IPS-18c (cell line): Measurements from ENCODE around the gene DNAJC30.
"Not testable (repeated sequence)": the region's sequence is repeated elsewhere in the genome, so short reads cannot be mapped to it uniquely, and the experiment has no call there.

Experiments used
- H3K4me3 ChIP-seq: 2 replicates; pipeline ENCODE4 v1.7.0; 2013; ENCODE audit warnings: low read depth, mild to moderate bottlenecking, low read length, moderate library complexity; ENCODE audit not compliant: insufficient read depth
- H3K9me3 ChIP-seq: one replicate; pipeline ENCODE4 v1.6.1; 2013; ENCODE audit warnings: mild to moderate bottlenecking, low read length, moderate library complexity; ENCODE audit not compliant: control insufficient read depth, insufficient read depth

DNAJC30 gene

DNA sequence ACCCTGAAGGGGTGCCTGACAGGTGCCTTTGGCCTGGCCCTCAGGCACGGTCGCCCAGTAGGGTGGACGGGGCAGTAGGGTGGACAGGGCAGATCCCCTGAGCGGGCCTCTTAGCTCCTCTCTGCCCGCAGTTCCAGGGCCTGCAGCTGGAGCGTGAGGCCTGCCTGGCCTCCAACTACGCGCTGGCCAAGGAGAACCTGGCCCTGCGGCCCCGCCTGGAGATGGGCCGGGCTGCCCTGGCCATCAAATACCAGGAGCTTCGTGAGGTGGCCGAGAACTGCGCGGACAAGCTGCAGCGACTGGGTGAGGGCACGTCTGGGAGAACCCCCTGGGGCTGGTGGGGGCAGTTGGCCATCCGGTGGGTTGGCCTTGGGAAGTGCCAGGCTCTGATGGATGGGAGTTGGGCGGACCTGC is 14.0 kb downstream of the DNAJC30 start:
- no peaks in the 10 kb centered on the region for H3K9me3 ChIP-seq
- H3K4me3 ChIP-seq: no peak overlapping the region; the same call in 1 of the 2 replicates

DNA sequence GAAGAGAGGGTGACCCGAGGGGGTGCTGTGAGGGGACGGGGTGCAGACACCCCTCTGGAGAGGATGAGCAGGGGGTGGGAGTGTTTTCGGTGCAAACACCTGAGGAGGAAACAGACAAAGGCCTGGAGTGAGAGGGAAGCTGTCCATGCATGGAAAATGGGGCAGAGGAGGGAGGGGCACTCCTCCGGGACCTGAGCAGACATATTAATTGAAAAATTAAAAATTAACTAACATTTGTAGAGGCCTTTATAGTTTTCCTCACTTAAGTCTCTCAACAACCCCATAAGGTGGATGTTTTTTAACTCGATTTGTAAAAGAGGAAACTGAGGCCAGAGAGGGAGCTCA is 14.4 kb downstream of the DNAJC30 start:
- Histone ChIP-seq H3K9me3 (no peaks in the 10 kb centered on the region), H3K4me3 (peak overlapping the region; percentile 57; the same call in 1 of the 2 replicates)

DNA sequence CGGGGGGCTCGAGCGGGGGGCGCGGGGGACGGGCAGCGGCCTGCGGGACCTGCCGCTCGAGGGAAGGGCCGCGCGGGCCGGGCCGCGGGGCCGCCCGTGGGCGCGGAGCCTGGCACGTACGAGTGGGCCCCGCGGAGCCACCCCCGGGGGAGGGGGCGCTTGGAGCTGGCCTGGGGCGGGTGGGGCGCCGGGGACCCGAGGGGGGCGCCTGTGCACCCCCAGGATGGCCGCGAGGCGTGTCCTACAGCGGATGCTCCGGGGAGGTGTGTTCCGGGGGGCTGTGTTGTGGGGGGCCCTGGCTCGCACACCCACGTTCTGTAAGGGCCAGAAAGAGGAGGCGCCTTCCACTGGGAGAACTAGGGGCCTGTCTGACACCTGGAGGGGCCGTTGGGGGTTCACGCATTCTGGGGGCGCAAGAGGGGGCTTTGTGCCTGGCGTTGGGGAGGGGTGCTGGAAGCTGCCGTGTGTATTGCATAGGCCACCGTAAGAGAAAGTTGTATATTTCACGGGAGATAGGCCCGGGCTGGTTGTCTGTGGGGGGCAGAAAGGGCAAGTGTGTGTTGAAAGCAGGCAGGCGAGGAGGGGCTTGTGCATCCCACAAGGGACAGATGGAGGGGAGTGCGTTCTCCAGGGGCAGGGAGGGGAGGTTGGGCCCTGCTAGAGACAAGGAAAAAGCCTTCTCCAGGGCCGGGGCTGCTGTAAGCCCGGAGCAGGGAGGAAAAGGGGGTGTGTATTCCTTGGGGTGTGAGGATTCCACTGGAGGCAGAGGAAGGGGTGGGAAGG is 15.0 kb downstream of the DNAJC30 start:
- Histone ChIP-seq H3K9me3 (no peaks in the 10 kb centered on the region), H3K4me3 (peak overlapping the region; percentile 57)

DNA sequence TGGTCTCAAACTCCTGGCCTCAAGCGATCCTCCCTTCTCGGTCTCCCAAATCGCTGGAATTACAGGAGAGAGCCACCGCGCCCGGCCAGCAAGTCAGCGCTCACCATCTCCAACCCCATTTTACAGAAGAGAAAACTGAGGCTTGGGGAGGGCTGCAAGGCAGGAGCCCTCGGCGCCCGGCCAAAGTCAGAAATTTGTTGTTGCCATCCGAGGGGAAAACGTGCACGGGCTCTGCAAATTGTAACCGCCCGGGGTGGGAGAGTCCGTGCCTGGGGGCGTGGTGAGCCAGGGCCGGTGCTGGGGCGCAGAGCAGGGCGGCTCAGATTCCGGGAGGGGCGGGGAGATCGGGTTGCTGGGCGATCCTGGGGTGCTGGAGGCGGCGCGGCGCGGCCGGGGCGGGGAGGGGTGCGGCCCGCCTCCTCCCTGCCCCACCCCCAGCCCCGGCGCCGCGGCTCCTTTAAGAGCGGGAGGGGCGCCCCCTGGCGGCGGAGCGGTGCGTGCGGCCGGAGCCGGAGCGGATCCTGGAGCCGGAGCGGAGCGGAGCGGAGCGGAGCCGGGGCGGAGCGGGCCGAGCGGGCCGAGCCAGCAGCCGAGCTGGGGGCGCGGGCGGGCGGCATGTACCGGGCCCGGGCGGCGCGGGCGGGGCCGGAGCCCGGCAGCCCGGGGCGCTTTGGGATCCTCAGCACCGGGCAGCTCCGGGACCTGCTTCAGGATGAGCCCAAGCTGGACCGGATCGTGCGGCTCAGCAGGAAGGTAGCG is 15.7 kb downstream of the DNAJC30 start, which contains the start of gene VPS37D:
VPS37D (plus strand) TSS at position 488 of the 759 bp plus-strand sequence; CDS start at position 616, 128 bp downstream.
- Histone ChIP-seq H3K4me3 (peak within 1 kb of the TSS; percentile 57), H3K9me3 (no peaks in the 10 kb centered on the region)

DNA sequence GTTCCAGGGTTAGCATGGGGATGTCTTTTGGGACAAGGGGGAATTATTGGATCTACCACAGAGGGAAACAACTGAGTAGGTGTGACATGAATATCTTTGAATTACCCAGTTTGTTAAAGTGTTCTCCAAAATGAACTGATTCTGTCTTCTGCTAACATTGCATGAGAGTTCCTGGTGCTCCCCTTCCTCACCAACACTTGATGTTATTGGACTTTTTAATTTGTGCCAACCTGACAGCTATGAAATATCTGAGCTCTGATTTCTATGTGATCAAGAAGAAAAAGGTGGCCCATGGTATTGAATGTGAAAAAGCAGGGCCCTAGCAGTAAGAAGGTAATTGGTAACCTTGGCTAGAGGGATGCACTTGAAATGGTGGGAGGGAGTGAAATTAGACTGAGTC is 20.2 kb downstream of the DNAJC30 start:
- no peak overlapping the region for H3K4me3 ChIP-seq

DNA sequence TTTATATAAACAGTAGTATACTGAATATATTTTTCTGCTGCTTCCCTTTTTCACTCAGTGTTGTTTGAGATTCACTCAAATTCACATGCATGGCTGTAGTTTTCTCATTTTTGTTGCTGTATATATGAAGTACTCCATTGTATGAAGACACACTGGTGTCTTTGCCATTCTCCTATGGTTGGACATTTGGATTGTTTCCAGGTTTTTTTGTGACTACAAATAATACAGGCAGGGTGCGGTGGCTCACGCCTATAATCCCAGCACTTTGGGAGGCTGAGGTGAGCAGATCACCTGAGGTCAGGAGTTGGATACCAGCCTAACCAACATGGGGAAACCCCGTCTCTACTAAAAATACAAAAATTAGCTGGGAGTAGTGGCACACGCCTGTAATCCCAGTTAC is 22.7 kb downstream of the DNAJC30 start:
- H3K9me3 ChIP-seq, H3K4me3 ChIP-seq: not testable (repeated sequence)

More for the DNA sequence above, 20.2 kb downstream of the DNAJC30 start:
- no peaks in the 10 kb centered on the region for H3K9me3 ChIP-seq

DNA sequence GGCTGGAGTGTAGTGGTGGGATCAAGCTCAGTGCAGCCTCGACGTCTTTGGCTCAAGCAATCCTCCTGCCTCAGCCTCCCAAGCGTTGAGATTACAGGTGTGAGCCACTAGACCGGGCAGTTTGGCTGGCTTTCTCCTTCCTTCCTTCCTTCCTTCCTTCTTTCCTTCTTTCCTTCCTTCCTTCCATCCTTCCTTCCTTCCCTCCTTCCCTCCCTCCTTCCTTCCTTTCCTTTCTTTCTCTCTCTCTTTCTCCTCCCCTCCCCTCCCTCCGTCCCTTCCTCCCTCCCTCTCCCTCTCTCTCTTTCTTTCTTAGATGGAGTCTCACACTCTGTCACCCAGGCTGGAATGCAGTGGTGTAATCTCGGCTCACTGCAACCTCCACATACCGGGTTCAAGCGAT is 23.3 kb downstream of the DNAJC30 start:
- Histone ChIP-seq H3K9me3 (no peaks in the 10 kb centered on the region), H3K4me3 (no peak overlapping the region)

DNA sequence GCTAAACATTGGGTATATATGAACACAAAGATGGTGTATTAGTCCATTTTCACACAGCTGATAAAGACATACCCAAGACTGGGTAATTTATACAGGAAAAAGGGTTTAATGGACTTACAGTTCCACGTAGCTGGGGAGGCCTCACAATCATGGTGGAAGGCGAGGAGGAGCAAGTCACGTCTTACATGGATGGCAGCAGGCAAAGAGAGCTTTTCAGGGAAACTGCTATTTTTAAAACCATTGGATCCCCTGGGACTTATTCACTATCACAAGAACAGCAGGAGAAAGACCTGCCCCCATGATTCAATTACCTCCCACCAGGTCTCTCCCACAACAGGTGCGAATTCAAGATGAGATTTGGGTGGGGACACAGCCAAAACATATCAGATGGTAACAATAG is 27.9 kb downstream of the DNAJC30 start:
- H3K9me3 ChIP-seq, H3K4me3 ChIP-seq: not testable (repeated sequence)

DNA sequence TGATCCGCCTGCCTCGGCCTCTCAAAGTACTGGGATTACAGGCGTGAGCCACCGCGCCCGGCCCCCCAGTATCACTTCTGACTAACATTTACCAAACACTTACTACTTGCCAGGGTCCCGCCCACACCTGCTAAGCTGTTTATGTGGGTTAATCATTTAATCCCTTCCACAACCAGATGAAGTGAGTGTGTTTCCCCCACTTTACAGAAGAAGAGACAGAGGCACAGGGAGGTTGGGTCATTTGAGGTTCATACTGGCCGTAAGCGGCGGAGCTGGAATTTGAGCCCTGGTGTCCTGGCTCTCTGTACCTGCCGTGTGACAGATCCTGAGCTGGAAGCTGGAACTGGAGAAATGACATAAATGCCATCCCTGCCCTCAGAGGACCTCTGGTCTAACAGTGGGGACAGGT is 30.7 kb downstream of the DNAJC30 start:
- Histone ChIP-seq H3K9me3 (no peaks in the 10 kb centered on the region), H3K4me3 (no peak overlapping the region)

DNA sequence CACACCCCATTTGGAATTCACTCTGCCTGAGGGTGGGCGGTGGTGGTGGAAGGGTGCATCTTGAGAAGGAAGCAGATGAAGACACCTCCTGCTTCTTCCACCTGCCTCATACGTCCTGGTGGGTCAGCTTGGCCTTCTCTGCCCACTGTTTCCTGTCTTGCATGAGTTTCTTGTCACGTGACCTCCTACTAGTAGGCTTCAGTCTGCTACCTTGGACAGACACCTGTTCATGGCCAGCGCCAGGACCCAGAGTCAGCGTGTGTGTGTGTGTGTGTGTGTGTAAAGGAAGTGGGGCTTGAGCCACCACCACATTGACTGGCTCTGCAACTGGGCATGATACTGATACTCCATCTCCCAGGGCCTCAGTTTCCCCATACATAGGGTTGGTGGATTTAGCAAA is 32.7 kb downstream of the DNAJC30 start:
- Histone ChIP-seq H3K4me3 (no peak overlapping the region), H3K9me3 (no peaks in the 10 kb centered on the region)

DNA sequence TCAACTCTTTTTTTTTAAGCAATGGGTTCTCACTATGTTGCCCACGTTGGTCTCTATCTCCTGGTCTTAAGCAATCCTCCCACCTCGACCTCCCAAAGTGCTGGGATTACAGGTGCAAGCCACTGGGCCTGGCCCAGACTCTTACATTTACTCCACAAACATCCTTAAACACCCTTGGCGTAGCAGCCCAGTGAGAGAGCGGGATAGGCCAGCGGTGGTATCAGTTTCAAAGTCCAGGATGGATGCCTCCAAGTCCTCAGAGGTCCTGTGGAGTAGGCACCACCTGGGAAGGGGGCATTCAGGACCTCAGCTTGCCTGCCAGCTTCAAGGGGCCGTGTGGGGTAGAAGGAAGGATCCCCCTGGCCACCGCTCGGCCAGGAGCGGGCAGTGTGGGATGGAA is 33.7 kb downstream of the DNAJC30 start:
- Histone ChIP-seq H3K9me3 (no peaks in the 10 kb centered on the region), H3K4me3 (no peak overlapping the region)

DNA sequence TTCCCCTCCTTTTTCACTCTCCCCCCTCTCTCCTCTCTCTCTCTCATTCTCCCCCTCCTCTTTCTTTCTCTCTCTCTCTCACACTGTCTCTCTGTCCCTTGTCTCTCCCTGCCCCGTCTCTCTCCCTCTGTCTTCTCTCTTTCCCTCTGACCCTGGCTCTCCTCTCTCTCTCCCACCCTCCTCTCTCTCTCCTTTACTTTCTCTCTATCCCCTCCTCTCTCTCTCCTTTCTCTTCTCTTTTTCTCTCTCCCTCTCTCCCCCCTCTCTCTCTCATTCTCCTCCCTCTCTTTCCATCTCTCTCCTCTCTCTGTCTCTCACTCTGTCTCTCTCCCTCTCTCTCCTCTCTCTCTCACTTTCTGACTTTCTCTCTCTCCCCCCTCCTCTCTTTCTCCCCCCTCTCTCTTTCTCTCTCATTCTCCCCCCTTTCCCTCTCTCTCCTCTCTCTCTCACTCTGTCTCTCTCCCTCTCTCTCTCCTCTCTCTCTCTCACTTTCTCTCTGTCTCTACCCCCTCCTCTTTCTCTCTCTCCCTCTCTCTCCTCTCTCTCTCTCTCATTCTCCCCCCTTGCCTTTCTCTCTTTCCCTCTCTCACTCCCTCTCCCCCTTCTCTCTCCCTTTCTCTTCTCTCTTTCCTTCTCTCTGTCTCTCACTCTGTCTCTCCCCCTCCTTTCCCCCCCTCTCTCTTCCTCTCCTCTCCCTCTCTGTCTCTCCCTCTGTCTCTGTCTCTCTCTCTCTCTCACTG is 34.5 kb downstream of the DNAJC30 start:
- no peak overlapping the region for H3K4me3 ChIP-seq
- H3K9me3 ChIP-seq: no peaks in the 10 kb centered on the region

DNA sequence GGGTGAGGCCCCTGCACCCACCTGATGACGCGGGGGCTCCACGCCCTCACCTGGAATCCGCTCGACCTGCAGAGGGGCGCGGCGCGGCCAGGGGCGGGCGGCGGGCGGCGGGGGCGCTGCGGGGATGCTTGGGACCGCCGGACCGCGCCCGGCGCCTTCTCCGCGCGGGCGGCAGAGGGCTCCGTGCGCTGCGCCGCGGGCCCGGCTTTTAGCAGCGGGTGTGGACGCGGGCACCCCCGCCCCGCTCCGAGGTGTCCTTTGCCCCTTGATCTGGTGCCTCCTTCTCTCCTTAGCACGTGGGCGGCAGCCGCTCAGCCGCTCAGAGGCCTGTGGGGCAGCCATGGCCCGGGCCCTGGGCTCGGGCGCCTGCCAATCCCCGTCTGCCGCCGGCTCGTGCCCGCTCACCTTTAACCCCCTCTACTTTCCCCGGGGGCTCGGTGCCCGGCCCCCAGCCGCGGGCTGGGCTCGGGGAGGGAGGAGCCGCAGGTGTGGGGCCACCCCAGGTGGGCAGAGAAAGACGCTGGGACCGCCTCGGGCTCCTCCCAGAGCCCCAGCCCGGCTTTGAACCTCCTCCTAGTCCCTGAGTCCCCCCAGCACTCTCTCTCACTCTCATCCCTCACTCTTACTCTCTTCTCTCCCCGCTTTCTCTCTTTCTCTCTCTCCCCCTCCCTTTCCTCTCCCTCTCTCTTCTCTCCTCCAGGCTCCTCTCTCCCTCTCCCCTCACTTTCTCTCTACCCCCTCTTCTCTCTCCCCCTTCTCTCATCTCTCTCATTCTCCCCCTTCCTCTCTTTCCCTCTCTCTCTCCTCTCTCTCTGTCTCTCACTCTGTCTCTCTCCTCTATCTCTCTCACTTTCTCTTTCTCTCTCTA is 35.3 kb downstream of the DNAJC30 start:
- Histone ChIP-seq H3K9me3 (no peaks in the 10 kb centered on the region), H3K4me3 (peak overlapping the region; percentile 68)

DNA sequence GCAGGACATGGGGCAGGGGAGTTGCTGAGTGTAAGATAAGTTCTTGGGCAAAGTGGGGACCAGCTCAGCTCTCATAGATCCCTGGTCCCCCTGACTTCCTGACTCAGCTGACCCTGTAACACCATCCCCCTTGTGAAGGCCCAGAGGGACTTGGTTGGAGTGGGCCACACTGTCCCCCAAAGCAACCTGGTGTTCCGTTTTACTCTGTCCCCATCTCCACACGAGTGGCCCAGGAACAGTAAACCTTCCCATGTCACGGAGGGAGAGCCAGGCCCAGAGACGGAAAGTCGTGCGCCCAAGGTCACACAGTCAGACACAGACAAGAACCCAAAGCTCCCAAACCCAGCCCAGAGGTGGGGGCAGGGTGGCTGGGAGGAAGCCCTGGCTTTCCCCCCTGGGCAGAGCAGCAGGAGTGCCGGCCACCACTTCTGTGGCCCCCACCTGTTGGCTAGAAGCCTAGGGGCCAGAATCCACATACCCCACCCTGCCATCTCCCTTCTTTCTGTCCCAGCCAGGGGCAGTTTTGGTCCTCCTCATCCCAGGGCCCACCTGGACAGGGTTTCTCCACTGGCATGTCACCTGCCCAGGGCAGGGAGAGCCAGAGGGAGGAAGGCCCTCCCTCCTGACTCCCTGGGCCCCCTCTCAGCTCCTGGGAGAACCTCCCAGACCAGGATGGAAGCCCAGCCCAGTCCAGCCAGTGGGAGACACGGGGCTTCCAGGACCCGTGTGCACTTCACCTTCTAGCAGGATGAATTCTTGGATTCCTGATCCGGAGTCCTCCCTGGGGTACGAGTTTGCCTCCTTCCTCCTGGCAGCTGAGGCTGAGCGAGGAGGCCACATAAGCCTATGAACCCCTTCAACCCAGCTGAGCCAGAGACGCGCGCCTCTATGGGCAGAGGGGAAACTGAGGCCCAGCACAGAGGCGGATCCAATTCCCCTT is 36.2 kb downstream of the DNAJC30 start:
- peak overlapping the region; percentile 68; the same call in 1 of the 2 replicates for H3K4me3 ChIP-seq
- H3K9me3 ChIP-seq: no peaks in the 10 kb centered on the region

DNA sequence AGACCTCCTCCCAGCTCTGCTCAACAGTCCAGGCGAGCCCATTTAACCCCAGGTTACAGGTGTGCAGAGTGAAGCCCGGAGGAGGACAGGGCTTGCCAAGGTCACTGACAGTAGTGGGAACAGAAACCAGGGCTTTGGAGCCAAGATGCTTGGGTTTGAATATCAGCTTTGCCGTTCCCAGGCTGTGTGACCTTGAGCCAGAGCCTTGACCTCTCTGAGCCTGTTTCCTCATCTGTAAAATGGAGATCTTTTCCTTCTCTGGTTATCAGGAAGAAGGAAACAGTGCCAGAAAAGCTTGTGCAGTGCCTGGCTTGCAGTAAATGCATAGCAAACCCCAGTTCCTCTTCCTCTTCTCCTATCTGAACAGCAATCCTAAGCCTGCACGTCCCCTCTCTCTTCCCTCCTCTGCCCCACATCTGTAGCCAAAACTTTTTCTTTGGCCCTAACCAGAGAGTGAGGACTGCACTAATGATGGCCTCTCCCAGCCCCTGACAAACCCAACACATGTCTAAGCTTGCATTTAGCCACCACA is 37.5 kb downstream of the DNAJC30 start:
- peaks cover 4% of the 10 kb centered on the region for H3K9me3 ChIP-seq
- H3K4me3 ChIP-seq: no peak overlapping the region
